Lower leg skin (tissue), 4 donors: ENCODE results near the gene NBPF4. TPM values are rescaled to one million over a fixed set of nuclear protein-coding genes. Genes with fewer than 3 reads are reported as not detected.

Experiments
- DNase-seq, 2 donors: peaks; one replicate each; pipeline ENCODE4 v3.0.0-alpha.2; 2019; ENCODE audit warnings: low spot score in 2 of 2
- H3K4me3 ChIP-seq: fragments of 200-600 bp; sonication (generic); 2 replicates; pipeline ENCODE4 v1.5.1; 2017; ENCODE audit warnings: mild to moderate bottlenecking, low read depth; ENCODE audit not compliant: poor library complexity, severe bottlenecking
- POLR2A ChIP-seq, 2 donors: fragments of 450-650 bp; IDR thresholded peaks; one replicate each; pipeline ENCODE4 v1.6.1; 2016 to 2017; ENCODE audit warnings: antibody characterized with exemption in 2 of 2, mild to moderate bottlenecking in 1 of 2, moderate library complexity in 1 of 2
- WGBS, 2 donors: methylation state at CpG; one replicate each; pipeline ENCODE4 v1.1.5; 2018; 5-methylcytosine and 5-hydroxymethylcytosine counted together
- intact Hi-C: fragments of 100-400 bp; cut with DNase I; formaldehyde crosslinking; loops from one replicate; pipeline ENCODE4 v1.15.0; 2023; ENCODE audit warnings: low total_unique reads
- total RNA-seq, 4 donors: library from RNA; depleted of rRNA; stranded (reverse); fragments of >200 nt; gene quantifications; one replicate each; pipeline ENCODE4 v1.1.0, GENCODE V29; 2016
- TF ChIP-seq, protein P1 (sequence below), 3 donors: fragments of 450-650 bp; IDR thresholded peaks; one replicate each; pipeline ENCODE4 v1.5.1; 2016; ENCODE audit warnings: antibody characterized with exemption in 3 of 3, mild to moderate bottlenecking in 3 of 3, moderate library complexity in 2 of 3

The NBPF4 gene
- total RNA-seq, 4 donors from 2014 or later = not detected

DNA sequence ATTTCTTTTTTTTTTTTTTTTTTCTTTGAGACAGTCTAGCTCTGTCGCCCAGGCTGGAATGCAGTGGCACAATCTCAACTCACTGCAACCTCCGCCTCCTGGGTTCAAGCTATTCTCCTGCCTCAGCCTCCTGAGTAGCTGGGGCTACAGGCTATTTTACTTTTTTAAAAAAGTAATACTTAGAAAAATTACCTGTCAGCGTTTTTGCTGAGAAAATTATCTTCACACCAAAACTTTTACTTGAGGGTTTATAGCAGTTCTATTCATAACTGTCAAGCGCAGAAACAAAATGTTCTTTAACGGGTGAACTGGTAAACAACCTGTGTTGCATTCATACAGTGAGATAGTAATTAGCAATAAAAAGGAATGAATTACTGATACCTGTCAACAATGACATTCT, 42.2 kb downstream of the NBPF4 start:
- intact Hi-C loops = no loop called here
- 77 to 78% methylated on average over 5 of the region's 5 CpGs for WGBS, 2 donors
- DNase-seq = no peak
- TF ChIP-seq POLR2A (IDR thresholded peaks at IDR 0.05) = no peak
- TF ChIP-seq, protein P1, sequence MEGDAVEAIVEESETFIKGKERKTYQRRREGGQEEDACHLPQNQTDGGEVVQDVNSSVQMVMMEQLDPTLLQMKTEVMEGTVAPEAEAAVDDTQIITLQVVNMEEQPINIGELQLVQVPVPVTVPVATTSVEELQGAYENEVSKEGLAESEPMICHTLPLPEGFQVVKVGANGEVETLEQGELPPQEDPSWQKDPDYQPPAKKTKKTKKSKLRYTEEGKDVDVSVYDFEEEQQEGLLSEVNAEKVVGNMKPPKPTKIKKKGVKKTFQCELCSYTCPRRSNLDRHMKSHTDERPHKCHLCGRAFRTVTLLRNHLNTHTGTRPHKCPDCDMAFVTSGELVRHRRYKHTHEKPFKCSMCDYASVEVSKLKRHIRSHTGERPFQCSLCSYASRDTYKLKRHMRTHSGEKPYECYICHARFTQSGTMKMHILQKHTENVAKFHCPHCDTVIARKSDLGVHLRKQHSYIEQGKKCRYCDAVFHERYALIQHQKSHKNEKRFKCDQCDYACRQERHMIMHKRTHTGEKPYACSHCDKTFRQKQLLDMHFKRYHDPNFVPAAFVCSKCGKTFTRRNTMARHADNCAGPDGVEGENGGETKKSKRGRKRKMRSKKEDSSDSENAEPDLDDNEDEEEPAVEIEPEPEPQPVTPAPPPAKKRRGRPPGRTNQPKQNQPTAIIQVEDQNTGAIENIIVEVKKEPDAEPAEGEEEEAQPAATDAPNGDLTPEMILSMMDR (IDR thresholded peaks at IDR 0.05) = no peak
- H3K4me3 ChIP-seq = no peak overlapping the region

DNA sequence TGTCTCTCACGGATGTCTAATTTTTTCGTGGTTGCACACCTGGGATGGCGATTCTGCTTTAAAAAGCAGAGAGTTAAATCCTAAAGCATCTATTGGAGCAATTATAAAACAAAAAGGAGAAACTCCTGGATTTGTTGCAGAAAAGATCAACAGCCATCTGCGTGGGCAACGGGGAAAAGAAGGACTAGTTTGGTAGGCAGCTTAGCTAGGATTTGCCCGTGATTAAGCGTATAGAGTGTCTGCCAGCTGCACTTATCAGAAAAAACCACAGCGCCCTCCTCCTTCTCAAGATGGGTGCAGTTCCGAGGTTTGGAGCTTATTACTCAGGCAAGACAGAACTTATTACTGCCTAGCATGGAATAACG, 43.2 kb downstream of the NBPF4 start:
- peak in 1 of 2 donors; percentile 49 for DNase-seq

DNA sequence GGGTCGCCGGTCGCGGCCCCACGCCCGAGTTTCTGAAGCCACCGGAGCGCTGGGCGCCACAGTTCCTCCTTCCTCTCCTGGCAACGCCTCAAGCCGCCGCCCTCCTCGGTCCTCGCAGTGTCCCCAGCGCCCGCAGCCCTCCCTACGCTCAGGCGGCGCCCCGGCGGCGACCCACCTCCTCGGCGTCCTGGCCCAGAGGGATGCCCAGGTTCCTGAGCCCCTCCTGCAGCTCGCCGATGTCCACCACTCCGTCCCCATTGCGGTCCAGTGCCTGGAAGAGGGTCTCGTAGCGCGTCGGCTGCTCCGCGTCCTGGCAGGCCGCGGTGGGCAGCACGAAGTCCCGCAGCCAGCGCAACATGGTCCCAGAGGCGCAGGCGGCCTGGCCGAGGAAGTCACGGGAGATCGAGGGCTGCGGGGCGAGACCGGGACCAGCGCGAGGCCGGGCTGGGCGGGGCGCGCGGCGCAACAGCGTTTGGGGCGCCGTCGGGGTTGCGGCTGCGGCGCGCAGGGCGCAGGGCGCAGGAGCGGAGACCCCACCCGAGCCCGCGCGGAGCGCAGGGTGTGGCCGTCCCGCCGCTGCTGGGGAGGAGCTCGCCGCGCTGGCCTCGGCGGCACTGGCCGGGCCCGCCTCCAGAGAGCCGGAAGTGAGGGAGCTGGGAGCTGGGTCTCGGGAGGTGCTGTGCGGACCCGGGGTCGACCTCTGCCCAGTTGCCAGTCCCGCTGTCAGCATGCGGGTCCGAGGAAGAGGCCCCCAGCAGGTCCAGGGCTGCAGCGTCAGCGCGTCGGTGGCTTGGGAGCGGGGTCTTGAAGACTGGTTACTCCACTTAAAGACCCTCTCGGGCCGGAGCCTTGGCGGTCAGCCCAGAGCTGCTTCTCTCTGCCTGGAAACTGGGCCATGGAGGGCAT, 43.8 kb downstream of the NBPF4 start, which contains the start of gene SLC25A24:
Gene SLC25A24, minus strand, starts transcription at position 563 of the 906 bp plus-strand sequence. Its CDS starts 205 bp downstream, at position 358.
- DNase-seq = peak; percentile 69 to 96
- WGBS, 2 donors = 1% methylated on average over 51 to 53 of the region's 97 CpGs
- no peak for TF ChIP-seq POLR2A (IDR thresholded peaks at IDR 0.05)
- TF ChIP-seq, protein P1 (IDR thresholded peaks at IDR 0.05) = no peak
- H3K4me3 ChIP-seq = peak within 1 kb of the TSS; percentile 96
- intact Hi-C loops = no loop called here

More for the DNA sequence above, 43.2 kb downstream of the NBPF4 start:
- no peak for TF ChIP-seq POLR2A (IDR thresholded peaks at IDR 0.05)
- TF ChIP-seq, protein P1 (IDR thresholded peaks at IDR 0.05) = no peak
- intact Hi-C loops = no loop called here
- H3K4me3 ChIP-seq = peak overlapping the region; percentile 96
- WGBS, 2 donors = 1% methylated on average over 10 of the region's 10 CpGs

DNA sequence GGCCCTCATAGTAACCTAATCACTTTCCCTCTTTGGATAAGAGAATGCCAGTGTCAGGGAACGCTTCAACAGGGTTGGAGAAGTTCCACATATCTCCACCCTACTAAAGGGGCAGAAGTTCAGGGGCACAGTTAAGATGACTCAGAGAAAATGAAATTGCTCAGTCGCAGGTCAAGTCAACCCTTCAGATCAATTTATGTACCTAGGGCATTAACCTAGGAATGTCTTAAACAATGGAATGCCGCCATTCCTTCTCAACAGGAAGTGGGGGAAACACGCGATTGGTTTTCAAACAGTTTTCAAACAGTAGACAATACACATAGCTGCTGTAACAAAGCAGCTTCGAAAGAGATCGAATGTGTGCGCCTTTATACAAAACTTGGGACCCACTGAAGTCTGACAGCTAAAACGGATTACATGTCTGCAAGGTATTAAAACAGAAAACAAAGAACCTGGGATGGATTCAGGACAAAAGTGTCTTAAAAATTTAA, 44.6 kb downstream of the NBPF4 start:
- no peak for DNase-seq
- peak overlapping the region; percentile 96 for H3K4me3 ChIP-seq
- 1 to 3% methylated on average over 9 of the region's 9 CpGs for WGBS, 2 donors
- intact Hi-C loops = no loop called here
- TF ChIP-seq POLR2A (IDR thresholded peaks at IDR 0.05) = no peak
- TF ChIP-seq, protein P1 (IDR thresholded peaks at IDR 0.05) = no peak

DNA sequence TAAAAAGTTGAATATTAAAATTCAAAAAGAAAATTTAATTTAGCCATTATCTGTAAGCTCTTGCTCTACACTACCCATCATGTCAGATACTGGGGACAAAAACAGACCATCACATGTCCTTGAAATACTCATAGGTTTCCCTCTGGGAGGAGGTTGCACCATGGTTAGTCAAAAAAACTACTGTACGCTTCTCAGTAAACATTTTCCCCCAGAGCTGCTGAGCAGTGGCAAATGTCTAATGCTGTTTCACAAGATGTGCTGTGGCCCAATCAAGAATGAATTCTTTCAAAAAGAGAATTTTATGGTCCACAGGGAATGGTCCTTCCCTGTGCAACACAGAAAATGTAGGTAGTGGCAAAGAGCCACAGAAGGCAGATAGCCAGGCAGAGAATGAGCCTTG, 49.8 kb downstream of the NBPF4 start:
- no peak overlapping the region for H3K4me3 ChIP-seq
- intact Hi-C loops = no loop called here
- TF ChIP-seq, protein P1 (IDR thresholded peaks at IDR 0.05) = no peak
- no peak for TF ChIP-seq POLR2A (IDR thresholded peaks at IDR 0.05)
- no peak for DNase-seq
- WGBS, 2 donors = 86 to 100% methylated on average over 1 of the region's 1 CpG
